ENCODE measurements around the gene TBL1Y.

TBL1Y gene

DNA sequence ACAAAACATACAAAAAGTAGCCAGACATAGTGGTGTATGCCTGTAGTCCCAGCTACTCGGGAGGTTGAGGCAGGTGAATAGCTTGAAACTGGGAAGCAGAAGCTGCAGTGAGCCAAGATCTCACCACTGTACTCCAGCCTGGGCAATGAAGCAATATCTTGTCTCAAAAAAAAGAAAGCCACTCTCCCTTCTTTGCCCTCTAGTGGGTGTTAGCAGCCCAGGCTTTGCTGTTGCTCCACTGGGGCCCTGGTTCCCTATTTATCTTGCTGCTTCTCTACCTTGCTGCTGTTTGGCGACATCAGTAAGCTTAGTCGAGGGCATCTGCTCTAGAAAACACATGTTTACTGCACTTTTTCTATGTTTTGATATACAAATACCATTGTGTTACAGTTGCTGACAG lies 189.2 kb downstream of the TBL1Y start:
- Histone ChIP-seq H3K27me3 (ENCODE audit: insufficient read depth, poor library complexity, severe bottlenecking) (no peaks in the 10 kb centered on the region), H3K4me3 (replicated peaks; ENCODE audit: insufficient read depth, low read length) (no peak overlapping the region), H3K27ac (replicated peaks) (no peak overlapping the region)
- DNase-seq (ENCODE audit: low read depth in 1 of 2, low spot score in 1 of 2), result no peak
- TF ChIP-seq GABPA (IDR thresholded peaks at IDR 0.05; ENCODE audit: low read depth), result no peak
- TF ChIP-seq, protein P1, sequence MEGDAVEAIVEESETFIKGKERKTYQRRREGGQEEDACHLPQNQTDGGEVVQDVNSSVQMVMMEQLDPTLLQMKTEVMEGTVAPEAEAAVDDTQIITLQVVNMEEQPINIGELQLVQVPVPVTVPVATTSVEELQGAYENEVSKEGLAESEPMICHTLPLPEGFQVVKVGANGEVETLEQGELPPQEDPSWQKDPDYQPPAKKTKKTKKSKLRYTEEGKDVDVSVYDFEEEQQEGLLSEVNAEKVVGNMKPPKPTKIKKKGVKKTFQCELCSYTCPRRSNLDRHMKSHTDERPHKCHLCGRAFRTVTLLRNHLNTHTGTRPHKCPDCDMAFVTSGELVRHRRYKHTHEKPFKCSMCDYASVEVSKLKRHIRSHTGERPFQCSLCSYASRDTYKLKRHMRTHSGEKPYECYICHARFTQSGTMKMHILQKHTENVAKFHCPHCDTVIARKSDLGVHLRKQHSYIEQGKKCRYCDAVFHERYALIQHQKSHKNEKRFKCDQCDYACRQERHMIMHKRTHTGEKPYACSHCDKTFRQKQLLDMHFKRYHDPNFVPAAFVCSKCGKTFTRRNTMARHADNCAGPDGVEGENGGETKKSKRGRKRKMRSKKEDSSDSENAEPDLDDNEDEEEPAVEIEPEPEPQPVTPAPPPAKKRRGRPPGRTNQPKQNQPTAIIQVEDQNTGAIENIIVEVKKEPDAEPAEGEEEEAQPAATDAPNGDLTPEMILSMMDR (IDR thresholded peaks at IDR 0.05; ENCODE audit: insufficient read depth, low read length), result no peak
- TF ChIP-seq, protein P2, sequence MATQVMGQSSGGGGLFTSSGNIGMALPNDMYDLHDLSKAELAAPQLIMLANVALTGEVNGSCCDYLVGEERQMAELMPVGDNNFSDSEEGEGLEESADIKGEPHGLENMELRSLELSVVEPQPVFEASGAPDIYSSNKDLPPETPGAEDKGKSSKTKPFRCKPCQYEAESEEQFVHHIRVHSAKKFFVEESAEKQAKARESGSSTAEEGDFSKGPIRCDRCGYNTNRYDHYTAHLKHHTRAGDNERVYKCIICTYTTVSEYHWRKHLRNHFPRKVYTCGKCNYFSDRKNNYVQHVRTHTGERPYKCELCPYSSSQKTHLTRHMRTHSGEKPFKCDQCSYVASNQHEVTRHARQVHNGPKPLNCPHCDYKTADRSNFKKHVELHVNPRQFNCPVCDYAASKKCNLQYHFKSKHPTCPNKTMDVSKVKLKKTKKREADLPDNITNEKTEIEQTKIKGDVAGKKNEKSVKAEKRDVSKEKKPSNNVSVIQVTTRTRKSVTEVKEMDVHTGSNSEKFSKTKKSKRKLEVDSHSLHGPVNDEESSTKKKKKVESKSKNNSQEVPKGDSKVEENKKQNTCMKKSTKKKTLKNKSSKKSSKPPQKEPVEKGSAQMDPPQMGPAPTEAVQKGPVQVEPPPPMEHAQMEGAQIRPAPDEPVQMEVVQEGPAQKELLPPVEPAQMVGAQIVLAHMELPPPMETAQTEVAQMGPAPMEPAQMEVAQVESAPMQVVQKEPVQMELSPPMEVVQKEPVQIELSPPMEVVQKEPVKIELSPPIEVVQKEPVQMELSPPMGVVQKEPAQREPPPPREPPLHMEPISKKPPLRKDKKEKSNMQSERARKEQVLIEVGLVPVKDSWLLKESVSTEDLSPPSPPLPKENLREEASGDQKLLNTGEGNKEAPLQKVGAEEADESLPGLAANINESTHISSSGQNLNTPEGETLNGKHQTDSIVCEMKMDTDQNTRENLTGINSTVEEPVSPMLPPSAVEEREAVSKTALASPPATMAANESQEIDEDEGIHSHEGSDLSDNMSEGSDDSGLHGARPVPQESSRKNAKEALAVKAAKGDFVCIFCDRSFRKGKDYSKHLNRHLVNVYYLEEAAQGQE (IDR thresholded peaks at IDR 0.05; ENCODE audit: insufficient replicate concordance, low read depth), result no peak
- TF ChIP-seq SPI1 (IDR thresholded peaks at IDR 0.05; ENCODE audit: borderline replicate concordance, low read depth), result no peak
- no peak for TF ChIP-seq POLR2AphosphoS5 (IDR thresholded peaks at IDR 0.05; ENCODE audit: low read depth)

GRCh38 chrY:7102680-7103079 lies 192.2 kb downstream of the TBL1Y start:
- Histone ChIP-seq H3K27me3 (ENCODE audit: insufficient read depth, poor library complexity, severe bottlenecking) (no peaks in the 10 kb centered on the region), H3K4me3 (replicated peaks; ENCODE audit: insufficient read depth, low read length) (no peak overlapping the region), H3K27ac (replicated peaks) (no peak overlapping the region)
- DNase-seq (ENCODE audit: low read depth in 1 of 2, low spot score in 1 of 2), result no peak
- TF ChIP-seq POLR2AphosphoS5 (IDR thresholded peaks at IDR 0.05; ENCODE audit: low read depth) (no peak), GABPA (IDR thresholded peaks at IDR 0.05; ENCODE audit: low read depth) (no peak), SPI1 (IDR thresholded peaks at IDR 0.05; ENCODE audit: borderline replicate concordance, low read depth) (no peak)
- TF ChIP-seq, protein P1 (IDR thresholded peaks at IDR 0.05; ENCODE audit: insufficient read depth, low read length), result no peak
- TF ChIP-seq, protein P2 (IDR thresholded peaks at IDR 0.05; ENCODE audit: insufficient replicate concordance, low read depth), result no peak

DNA sequence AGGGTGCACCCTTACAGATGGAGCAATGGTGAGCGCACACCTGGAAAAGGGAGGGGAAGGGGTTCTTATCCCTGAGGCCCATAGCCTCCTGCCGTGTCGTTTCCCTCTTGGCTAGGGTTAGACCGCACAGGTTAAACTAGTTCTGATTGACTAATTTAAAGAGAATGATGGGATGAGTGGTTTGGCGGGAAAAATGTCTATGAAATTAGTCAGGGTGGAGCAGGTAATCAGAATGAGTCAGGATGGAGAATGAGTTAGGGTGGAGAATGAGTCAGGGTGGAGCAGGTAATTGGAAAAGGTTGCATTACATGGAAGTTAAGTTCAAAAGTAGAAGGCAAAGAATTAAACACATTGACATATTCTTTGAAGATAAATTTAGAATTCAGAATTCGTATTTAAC lies 196.7 kb downstream of the TBL1Y start:
- Histone ChIP-seq H3K27me3 (ENCODE audit: insufficient read depth, poor library complexity, severe bottlenecking) (no peaks in the 10 kb centered on the region), H3K4me3 (replicated peaks; ENCODE audit: insufficient read depth, low read length) (no peak overlapping the region), H3K27ac (replicated peaks) (no peak overlapping the region)
- TF ChIP-seq, protein P2 (IDR thresholded peaks at IDR 0.05; ENCODE audit: insufficient replicate concordance, low read depth), result no peak
- TF ChIP-seq, protein P1 (IDR thresholded peaks at IDR 0.05; ENCODE audit: insufficient read depth, low read length), result no peak
- DNase-seq (ENCODE audit: low read depth in 1 of 2, low spot score in 1 of 2), result no peak

Measured in HL-60 (cell line).